HEK293T (cell line): ENCODE data around the gene DENND1C.

Source experiments
- CTCF ChIA-PET: fragments of 350-600 bp; formaldehyde crosslinking; extraction: SDS; loops from one replicate; lab custom pipeline; 2021; ENCODE audit warnings: antibody characterized with exemption, inconsistent platforms; lab: Yijun Ruan, JAX
- POLR2A ChIA-PET: fragments of 350-600 bp; formaldehyde crosslinking; extraction: SDS; loops from one replicate; lab custom pipeline; 2020; ENCODE audit warnings: antibody characterized with exemption, inconsistent platforms; lab: Yijun Ruan, JAX
- DNase-seq: peaks from one replicate; pipeline ENCODE4 v3.0.0; 2012; ENCODE audit warnings: mixed read lengths; ENCODE audit errors: extremely low spot score
- ARNT ChIP-seq: fragments of 450-650 bp; IDR thresholded peaks from 2 replicates; pipeline ENCODE4 v1.6.1; 2017; ENCODE audit warnings: mild to moderate bottlenecking
- BHLHE40 ChIP-seq: fragments of 450-650 bp; IDR thresholded peaks from 2 replicates; pipeline ENCODE4 v1.6.1; 2016; ENCODE audit warnings: mild to moderate bottlenecking, moderate library complexity, borderline replicate concordance
- CTBP1 ChIP-seq: fragments of 450-650 bp; IDR thresholded peaks from 2 replicates; pipeline ENCODE4 v1.6.1; 2016; ENCODE audit warnings: borderline replicate concordance
- ELF4 ChIP-seq: fragments of 450-650 bp; IDR thresholded peaks from 2 replicates; pipeline ENCODE4 v1.6.1; 2017; ENCODE audit warnings: antibody characterized with exemption
- FOXA1 ChIP-seq: fragments of 450-650 bp; IDR thresholded peaks from 2 replicates; pipeline ENCODE4 v1.6.1; 2016; ENCODE audit warnings: mild to moderate bottlenecking
- FOXK2 ChIP-seq: fragments of 450-650 bp; IDR thresholded peaks from 2 replicates; pipeline ENCODE4 v1.6.1; 2016; ENCODE audit warnings: mild to moderate bottlenecking
- FOXM1 ChIP-seq: fragments of 450-650 bp; IDR thresholded peaks from 2 replicates; pipeline ENCODE4 v1.6.1; 2017; ENCODE audit warnings: mild to moderate bottlenecking, borderline replicate concordance
- HDGF ChIP-seq: fragments of 450-650 bp; IDR thresholded peaks from 2 replicates; pipeline ENCODE4 v1.6.1; 2017; ENCODE audit warnings: antibody characterized with exemption, borderline replicate concordance
- L3MBTL2 ChIP-seq: fragments of 450-650 bp; conservative IDR thresholded peaks from 2 replicates; pipeline ENCODE4 v1.6.1; 2016; ENCODE audit warnings: mild to moderate bottlenecking
- LEF1 ChIP-seq: fragments of 450-650 bp; IDR thresholded peaks from 2 replicates; pipeline ENCODE4 v1.6.1; 2017; ENCODE audit warnings: mild to moderate bottlenecking, borderline replicate concordance
- NFRKB ChIP-seq: fragments of 450-650 bp; IDR thresholded peaks from 2 replicates; pipeline ENCODE4 v1.6.1; 2016; ENCODE audit warnings: mild to moderate bottlenecking, moderate library complexity
- SP1 ChIP-seq: fragments of 450-650 bp; IDR thresholded peaks from 2 replicates; pipeline ENCODE4 v1.6.1; 2017
- SUZ12 ChIP-seq: fragments of 450-650 bp; IDR thresholded peaks from 2 replicates; pipeline ENCODE4 v1.6.1; 2016; ENCODE audit warnings: mild to moderate bottlenecking
- TARDBP ChIP-seq: fragments of 450-650 bp; IDR thresholded peaks from 2 replicates; pipeline ENCODE4 v1.6.1; 2016
- ZNF384 ChIP-seq: fragments of 450-650 bp; IDR thresholded peaks from 2 replicates; pipeline ENCODE4 v1.6.1; 2016
- TF ChIP-seq, protein P1 (sequence below): fragments of 450-650 bp; IDR thresholded peaks from 2 replicates; pipeline ENCODE4 v1.6.1; 2016

Gene DENND1C

GRCh38 chr19:6457958-6458694, 23.5 kb downstream of the DENND1C start:
- ChIA-PET CTCF (no interaction called here), POLR2A (interaction anchor here (1.8 to 2.4 kb wide), 2 partner anchors 33 to 278 kb away, joined by 5 to 10 read pairs; partner anchors contain the start of gene KHSRP)
- no peak for TF ChIP-seq LEF1
- TF ChIP-seq FOXM1, result no peak
- no peak for TF ChIP-seq NFRKB
- no peak for TF ChIP-seq ZNF384
- no peak for TF ChIP-seq ELF4
- no peak for TF ChIP-seq ARNT
- TF ChIP-seq HDGF, result no peak
- TF ChIP-seq CTBP1, result no peak
- TF ChIP-seq FOXA1, result no peak
- TF ChIP-seq SP1, result no peak
- no peak for TF ChIP-seq SUZ12
- TF ChIP-seq BHLHE40, result no peak
- TF ChIP-seq FOXK2, result no peak
- TF ChIP-seq TARDBP, result no peak
- DNase-seq, result no peak

- no peak for DNase-seq
- TF ChIP-seq TARDBP (no peak), HDGF (no peak)
- ChIA-PET POLR2A (no interaction called here), CTCF (no interaction called here)
These were observed 25.7 kb downstream of the DENND1C start for GRCh38 chr19:6455924-6456323.

DNA sequence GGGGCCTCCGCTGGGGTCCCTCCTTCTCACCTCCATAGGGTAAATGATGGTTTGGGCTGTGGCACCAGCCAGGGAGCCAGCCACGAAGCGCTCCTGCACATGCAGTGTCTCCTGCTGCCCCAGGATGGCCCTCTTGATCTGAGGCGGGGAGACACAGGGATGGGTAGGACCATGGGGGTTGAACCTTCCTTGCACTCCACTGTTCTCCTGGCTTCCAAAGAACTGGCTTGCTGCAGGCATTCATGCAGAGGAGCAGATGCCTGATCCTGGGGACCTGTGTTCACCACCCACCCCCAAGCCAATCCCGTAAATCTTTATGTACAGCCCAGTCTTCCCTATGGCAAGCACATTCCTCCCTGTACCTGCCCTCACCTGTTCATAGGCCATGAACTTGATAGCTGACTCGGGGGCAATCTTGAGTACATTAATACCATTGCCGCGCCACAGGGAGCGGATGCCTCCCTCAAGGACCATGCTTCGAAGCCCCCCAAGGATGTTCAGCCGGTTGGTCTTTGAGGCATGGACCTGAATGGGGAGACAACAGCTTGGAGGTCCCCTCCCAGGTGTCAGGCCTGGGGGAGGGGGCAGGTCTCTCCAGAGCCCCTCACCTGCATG, 27.5 kb downstream of the DENND1C start:
- ChIA-PET POLR2A (no interaction called here), CTCF (no interaction called here)
- no peak for TF ChIP-seq NFRKB
- TF ChIP-seq, protein P1, sequence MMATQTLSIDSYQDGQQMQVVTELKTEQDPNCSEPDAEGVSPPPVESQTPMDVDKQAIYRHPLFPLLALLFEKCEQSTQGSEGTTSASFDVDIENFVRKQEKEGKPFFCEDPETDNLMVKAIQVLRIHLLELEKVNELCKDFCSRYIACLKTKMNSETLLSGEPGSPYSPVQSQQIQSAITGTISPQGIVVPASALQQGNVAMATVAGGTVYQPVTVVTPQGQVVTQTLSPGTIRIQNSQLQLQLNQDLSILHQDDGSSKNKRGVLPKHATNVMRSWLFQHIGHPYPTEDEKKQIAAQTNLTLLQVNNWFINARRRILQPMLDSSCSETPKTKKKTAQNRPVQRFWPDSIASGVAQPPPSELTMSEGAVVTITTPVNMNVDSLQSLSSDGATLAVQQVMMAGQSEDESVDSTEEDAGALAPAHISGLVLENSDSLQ, result no peak
- TF ChIP-seq ZNF384, result no peak
- TF ChIP-seq ARNT, result no peak
- TF ChIP-seq FOXK2, result no peak
- no peak for TF ChIP-seq L3MBTL2
- no peak for TF ChIP-seq ELF4
- no peak for TF ChIP-seq FOXM1
- no peak for TF ChIP-seq LEF1
- no peak for TF ChIP-seq SUZ12
- no peak for TF ChIP-seq CTBP1
- no peak for TF ChIP-seq SP1
- no peak for TF ChIP-seq TARDBP
- TF ChIP-seq FOXA1, result no peak
- TF ChIP-seq HDGF, result no peak
- no peak for TF ChIP-seq BHLHE40
- DNase-seq, result no peak

- ChIA-PET POLR2A (no interaction called here), CTCF (interaction anchor here (0.6 kb wide), 1 partner anchor 29 kb away, joined by 3 read pairs; the partner anchor contains the start of gene DENND1C)
- no peak for TF ChIP-seq TARDBP
- TF ChIP-seq, protein P1, result no peak
- no peak for TF ChIP-seq ZNF384
- TF ChIP-seq SP1, result no peak
- no peak for TF ChIP-seq FOXM1
- TF ChIP-seq SUZ12, result no peak
- TF ChIP-seq BHLHE40, result no peak
- TF ChIP-seq ELF4, result no peak
- no peak for DNase-seq
These were observed 28.7 kb downstream of the DENND1C start for GRCh38 chr19:6452899-6453298.

DNA sequence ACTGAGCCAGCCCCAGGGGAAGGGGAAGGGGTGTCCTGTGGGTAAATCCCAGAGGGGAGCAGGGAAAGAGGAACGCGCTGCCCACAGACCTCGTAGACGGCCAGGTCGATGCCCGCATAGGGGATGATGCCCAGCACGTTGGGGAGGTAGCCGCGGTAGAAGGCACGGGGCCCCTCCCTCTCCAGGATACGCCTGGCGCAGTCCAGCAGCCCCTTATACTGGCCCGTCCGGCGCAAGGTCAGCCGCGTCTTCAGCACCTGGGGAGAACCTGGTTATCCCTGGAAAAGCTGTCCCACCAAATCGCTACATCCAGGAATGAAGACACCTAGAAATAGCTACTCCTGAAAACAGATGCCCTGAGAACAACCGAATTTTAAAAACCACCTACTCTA, 29.4 kb downstream of the DENND1C start:
- no peak for TF ChIP-seq FOXA1
- no peak for TF ChIP-seq SUZ12
- TF ChIP-seq ELF4, result no peak
- no peak for TF ChIP-seq FOXM1
- TF ChIP-seq, protein P1, result no peak
- TF ChIP-seq BHLHE40, result no peak
- TF ChIP-seq TARDBP, result no peak
- no peak for TF ChIP-seq NFRKB
- TF ChIP-seq ZNF384, result no peak
- TF ChIP-seq ARNT, result no peak
- no peak for TF ChIP-seq LEF1
- TF ChIP-seq CTBP1, result no peak
- no peak for TF ChIP-seq L3MBTL2
- TF ChIP-seq FOXK2, result no peak
- TF ChIP-seq HDGF, result no peak
- no peak for DNase-seq
- CTCF ChIA-PET, result no interaction called here
- POLR2A ChIA-PET, result no interaction called here
